NT2/D1 (cell line): ENCODE measurements around the gene CCDC91.

Experiments used
- YY1 ChIP-seq: IDR thresholded peaks from 2 replicates; pipeline ENCODE4 v1.6.1; 2011; ENCODE audit not compliant: insufficient read length, insufficient read depth
- ZNF274 ChIP-seq: IDR thresholded peaks from 2 replicates; pipeline ENCODE4 v1.6.1; 2011; ENCODE audit warnings: mild to moderate bottlenecking, low read depth, low read length

GRCh38 chr12:28537474-28537873 lies 347.2 kb downstream of the CCDC91 start:
- TF ChIP-seq YY1 (no peak), ZNF274 (no peak)
